Cardiac septum (tissue), 1 donor: ENCODE data around the gene THOP1. TPM values are rescaled to one million over a fixed set of nuclear protein-coding genes. Genes with fewer than 3 reads are reported as not detected.

Experiments
- DNase-seq: peaks from one replicate; pipeline ENCODE4 v3.0.0-alpha.2; 2020; ENCODE audit warnings: low spot score
- intact Hi-C: fragments of 100-400 bp; cut with DNase I; formaldehyde crosslinking; loops from one replicate; pipeline ENCODE4 v1.14.0; 2022
- long read RNA-seq: library from polyadenylated mRNA; unstranded; transcript quantifications from one replicate; pipeline ENCODE4 v2.0.0, GENCODE V29; 2021
- total RNA-seq: library from RNA; stranded (reverse); fragmentation: NEBNext Ultra II Directional; extraction: Animal tissue kit (Norgen Biotek cat#: 25700); gene quantifications from one replicate; pipeline ENCODE4 v1.2.1, GENCODE V29; 2021
- donor health status: DM: no; HTN: no; CAD: no.

THOP1 gene
- 34.6 TPM for total RNA-seq
- long read RNA-seq, full-length matches to known transcripts, result 73 of 90 reads
- long read RNA-seq, partial matches to known transcripts, result 3 of 90 reads
- long read RNA-seq, other reads (novel, unspliced or antisense), result 14 of 90 reads

DNA sequence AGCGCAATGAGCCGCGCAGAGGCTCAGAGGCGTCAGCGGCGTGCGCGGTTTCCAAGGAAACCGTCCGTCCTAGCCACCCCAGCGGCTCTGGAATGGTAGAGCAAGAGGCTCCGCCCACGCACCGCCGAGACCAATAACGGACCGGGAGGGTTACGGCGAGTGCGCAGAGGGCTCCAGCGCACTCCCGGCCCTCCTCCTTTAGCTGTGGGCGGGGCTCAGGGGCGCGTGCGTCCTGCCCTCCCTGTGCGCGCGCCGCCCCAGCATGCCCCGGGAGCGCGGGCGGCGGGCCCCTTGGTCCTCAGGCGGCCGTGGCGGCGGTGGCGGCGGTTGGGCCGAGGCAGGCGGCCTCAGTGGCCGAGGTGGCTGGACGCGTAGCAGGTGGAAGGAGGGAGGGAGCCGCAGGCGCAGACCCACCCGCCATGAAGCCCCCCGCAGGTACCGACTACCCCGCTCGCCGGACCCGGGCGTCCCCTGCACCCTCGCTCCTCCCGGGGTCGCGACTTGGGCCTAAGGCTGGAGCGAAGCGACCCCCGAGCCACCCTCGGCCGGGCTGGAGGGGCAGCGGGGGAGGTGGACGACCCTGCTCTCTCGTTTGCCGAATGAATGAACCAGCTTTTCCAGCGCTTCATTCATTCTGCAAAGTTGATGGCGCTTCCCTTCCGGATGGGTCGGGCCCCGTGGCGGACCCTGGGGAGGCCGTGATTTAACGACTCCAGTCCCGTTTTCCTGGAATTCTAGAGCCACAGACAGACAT, at the start of gene THOP1:
Gene THOP1 (plus strand): TSS at position 260 of the 754 bp plus-strand sequence. CDS start 160 bp downstream, at position 420.
- peak; percentile 98 for DNase-seq
- intact Hi-C loops, result loop anchor here (2.0 kb wide), 1 partner anchor 45 kb away; the partner anchor contains the start of gene SLC39A3

DNA sequence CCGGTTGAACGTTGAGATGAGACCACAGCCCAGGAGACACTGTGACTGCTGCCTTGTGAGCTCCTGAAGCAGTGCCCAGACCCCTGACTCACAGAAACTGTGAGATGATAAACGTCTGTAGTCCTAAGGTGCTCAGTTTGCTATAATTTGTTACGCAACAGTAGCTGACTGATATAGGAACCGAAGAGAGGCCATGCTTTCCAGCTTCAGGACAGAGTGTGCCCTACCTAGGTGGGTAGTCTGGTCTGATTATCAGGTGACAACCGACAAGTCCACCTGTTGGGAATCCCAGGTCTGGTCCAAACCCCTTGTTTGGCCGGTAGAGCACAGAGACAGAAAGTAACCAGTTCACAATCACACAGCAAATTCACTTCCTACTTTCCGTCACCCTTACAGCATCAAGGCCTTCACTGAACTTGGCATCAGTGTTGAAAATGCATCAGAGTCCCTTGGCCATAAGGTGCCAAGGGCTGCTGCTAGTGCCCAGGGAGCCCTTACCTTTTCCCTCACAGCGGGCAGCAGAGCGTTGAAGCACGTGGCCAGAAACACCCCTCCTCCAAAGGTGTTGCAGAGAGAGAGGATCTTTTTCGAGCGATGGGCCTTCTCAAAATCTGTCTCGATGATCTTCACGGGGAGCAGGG, 48.6 kb upstream of the THOP1 start:
- intact Hi-C loops, result no loop called here
- no peak for DNase-seq

DNA sequence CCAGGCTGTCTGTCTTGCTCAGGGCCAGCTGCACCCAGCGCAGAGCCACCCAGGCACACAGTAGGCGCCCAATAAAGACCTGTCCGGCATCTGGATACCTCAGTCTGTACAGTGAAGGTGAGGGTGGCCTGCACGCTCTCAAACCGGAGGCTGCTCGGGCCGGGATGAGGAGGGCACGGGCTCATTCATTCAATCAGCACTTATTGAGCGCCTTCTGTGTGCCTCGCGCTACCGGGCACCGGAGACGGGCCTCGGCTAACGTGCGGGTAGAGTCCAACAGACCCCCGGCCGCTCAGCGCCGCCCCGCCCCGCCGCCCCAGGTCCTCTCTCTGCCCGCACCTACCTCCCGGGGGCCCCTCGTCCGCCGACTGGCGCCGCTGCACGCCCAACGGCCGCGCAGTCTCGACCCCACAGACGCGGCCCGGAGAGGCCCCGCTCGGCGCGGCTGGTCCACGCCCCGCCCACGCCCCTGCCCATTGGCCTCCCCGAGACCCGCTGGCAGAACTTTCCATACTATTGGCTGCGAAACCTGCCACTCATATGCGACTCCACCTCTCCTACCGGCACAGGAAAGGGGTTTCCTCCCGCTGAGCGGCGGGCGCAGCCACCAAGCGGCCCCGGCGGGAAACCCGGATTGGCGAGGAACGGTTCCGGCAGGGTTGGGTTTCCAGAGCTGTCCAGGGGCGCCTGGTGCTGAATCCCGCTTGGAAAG, 45.5 kb upstream of the THOP1 start, which contains the start of gene SLC39A3:
Gene SLC39A3 (minus strand): TSS at position 416 of the 712 bp plus-strand sequence. CDS start 2,760 bp downstream, outside the sequence.
- intact Hi-C loops, result loop anchor here (2.0 kb wide), 1 partner anchor 45 kb away; the partner anchor contains the start of gene THOP1
- DNase-seq, result peak; percentile 99

- intact Hi-C loops, result loop anchor here (2.0 kb wide), 1 partner anchor 45 kb away; the partner anchor contains the start of gene THOP1
- no peak for DNase-seq
Measured at GRCh38 chr19:2740314-2740656, 45.0 kb upstream of the THOP1 start.

DNA sequence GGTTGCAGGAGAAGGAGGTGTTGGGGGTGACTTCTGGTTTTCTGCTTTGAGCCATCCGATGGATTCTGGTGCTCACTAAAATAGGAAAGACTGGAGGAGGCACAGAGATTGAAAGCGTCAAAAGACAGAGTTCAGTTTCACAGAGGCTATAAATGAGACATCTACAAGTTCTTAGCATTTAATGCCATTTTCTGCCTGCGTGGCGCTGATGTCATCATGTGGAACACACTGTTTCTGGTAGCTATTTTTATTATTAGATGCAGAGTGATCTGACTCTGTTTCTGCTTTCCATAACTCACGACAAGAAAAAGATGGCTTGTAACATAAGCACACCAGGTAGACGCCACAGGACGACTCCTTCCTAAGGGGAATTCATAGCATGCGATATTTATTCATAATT, 42.2 kb upstream of the THOP1 start:
- no peak for DNase-seq
- intact Hi-C loops, result no loop called here

DNA sequence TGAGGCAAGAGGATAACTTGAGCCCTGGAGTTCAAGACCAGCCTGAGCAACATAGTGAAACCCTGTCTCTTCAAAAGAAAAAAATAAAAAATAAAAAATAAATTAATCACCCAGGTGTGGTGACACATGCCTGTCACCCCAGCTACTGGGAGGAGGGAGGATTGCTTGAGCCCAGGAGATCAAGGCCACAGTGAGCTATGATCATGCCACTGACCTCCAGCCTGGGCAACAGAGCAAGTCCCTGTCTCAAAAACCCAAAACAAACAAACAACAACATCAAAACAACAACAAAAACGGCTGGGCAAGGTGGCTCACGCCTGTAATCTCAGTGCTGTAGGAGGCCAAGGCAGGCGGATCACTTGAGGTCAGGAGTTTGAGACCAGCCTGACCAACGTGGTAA, 41.2 kb upstream of the THOP1 start:
- intact Hi-C loops, result no loop called here
- DNase-seq, result no peak

GRCh38 chr19:2747349-2747748, 38.0 kb upstream of the THOP1 start:
- intact Hi-C loops, result no loop called here
- no peak for DNase-seq

- no peak for DNase-seq
- intact Hi-C loops, result no loop called here
Measured at GRCh38 chr19:2750808-2751437, 34.4 kb upstream of the THOP1 start.

- intact Hi-C loops, result no loop called here
- no peak for DNase-seq
Measured at GRCh38 chr19:2751438-2751830, 33.9 kb upstream of the THOP1 start.

DNA sequence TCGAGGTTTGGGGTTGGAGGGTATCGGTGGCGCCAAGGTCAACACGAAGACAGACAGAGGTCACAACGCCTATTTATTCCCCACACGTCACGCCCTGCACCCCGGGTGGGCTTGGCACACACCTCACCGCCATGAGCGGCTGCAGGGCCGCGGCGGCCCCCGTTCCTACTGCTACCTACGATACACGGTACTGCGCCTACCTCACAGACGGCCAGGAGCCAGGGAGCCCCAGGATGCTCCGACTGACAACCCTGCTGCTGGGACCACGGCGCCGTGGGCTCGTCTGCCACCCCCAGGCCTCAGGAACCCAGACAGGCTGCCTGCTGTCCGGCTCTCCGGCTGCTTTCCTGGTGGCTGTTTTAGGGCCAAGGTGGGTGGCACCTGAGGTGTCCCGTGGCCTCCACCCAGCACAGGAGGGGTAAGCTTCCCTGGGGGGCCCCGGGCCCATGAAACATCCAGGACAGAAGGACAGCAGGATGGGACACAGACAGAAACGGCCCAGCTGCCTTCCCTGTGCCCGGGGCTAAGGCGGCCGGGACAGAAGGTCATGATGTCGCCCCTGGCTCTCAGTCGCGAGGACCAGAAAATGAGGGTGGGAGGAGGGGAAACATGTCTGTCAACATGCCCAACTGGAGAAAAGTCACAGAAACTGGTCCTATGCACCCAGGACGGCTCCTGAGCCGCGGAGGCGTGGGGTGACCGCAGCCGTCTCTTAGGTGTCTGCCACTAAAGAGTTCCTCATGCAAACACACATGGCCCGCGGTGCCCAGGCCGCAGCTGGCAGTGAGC, 30.4 kb upstream of the THOP1 start:
- DNase-seq, result no peak
- intact Hi-C loops, result no loop called here

GRCh38 chr19:2755448-2755705, 29.9 kb upstream of the THOP1 start:
- intact Hi-C loops, result no loop called here
- no peak for DNase-seq

DNA sequence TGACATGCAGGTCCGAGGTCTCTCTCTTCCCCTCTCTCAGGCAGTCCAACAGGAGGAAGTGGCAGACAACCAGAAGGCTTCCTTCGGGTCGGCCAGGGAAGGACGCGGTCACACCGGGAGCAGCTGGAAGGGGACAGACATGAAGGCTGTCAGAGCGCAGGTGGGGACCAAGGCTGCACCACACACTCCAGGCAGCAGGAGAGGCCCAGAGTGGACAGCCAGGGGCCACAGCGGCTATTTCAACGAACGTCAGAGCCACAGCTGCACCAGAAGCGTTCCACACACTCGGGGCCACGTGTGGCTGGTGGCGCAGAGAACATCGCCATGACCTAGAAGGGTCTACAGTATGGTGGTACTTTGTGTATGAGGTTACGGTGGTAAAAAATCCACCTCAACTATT, 29.5 kb upstream of the THOP1 start:
- no peak for DNase-seq
- intact Hi-C loops, result no loop called here

GRCh38 chr19:2756477-2756876, 28.8 kb upstream of the THOP1 start:
- intact Hi-C loops, result no loop called here
- no peak for DNase-seq

- no peak for DNase-seq
- intact Hi-C loops, result no loop called here
Measured at GRCh38 chr19:2756921-2757881, 28.1 kb upstream of the THOP1 start.

GRCh38 chr19:2758601-2759313, 26.5 kb upstream of the THOP1 start:
- DNase-seq, result no peak
- intact Hi-C loops, result no loop called here

DNA sequence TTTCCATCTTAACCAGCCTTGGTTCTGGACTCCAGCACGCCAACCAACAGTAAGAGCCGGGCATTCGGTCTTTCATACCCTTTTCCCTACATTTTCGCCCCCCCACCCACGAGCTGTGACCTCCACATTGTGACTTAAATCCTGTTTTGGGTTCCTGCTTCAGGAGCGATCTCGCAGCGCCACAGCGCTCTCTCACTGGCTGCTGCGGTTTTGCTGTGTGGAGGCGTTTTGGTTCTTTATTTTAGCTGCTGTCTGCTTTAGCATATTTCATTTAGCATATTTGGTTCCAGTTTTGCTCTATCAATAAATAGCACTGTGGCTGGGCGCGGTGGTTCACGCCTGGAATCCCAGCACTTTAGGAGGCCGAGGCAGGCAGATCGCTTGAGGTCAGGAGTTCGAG, 25.9 kb upstream of the THOP1 start:
- intact Hi-C loops, result no loop called here

GRCh38 chr19:2759965-2760364, 25.3 kb upstream of the THOP1 start:
- DNase-seq, result no peak
- intact Hi-C loops, result no loop called here

More for the DNA sequence above, 25.9 kb upstream of the THOP1 start:
- no peak for DNase-seq

- no peak for DNase-seq
- intact Hi-C loops, result no loop called here
Measured at GRCh38 chr19:2761309-2761677, 24.0 kb upstream of the THOP1 start.
